Adrenal gland (tissue), 5 donors: Measurements from ENCODE around the gene PLGLB1.
"Not testable (repeated sequence)": the region's sequence is repeated elsewhere in the genome, so short reads cannot be mapped to it uniquely, and the experiment has no call there.

Experiments used
- POLR2A ChIP-seq, 2 donors: fragments of 450-650 bp; IDR thresholded peaks; one replicate each; pipeline ENCODE4 v1.6.1; 2017; ENCODE audit warnings: antibody characterized with exemption in 2 of 2, mild to moderate bottlenecking in 2 of 2, moderate library complexity in 1 of 2
- TF ChIP-seq, protein P1 (sequence below), 6 experiments: fragments of 450-650 bp in 4 of 6; fragments of 200-600 bp in 2 of 6; sonication (generic) in 1 of 6; IDR thresholded peaks; 1 replicate in 5 of 6; 2 replicates in 1 of 6; pipeline versions ENCODE4 v1.5.1 to v1.8.0; 2016 to 2021; ENCODE audit warnings: antibody characterized with exemption in 6 of 6, mild to moderate bottlenecking in 2 of 6, moderate library complexity in 1 of 6
- donor health status: DM: no; HTN: no; CAD: no.

DNA sequence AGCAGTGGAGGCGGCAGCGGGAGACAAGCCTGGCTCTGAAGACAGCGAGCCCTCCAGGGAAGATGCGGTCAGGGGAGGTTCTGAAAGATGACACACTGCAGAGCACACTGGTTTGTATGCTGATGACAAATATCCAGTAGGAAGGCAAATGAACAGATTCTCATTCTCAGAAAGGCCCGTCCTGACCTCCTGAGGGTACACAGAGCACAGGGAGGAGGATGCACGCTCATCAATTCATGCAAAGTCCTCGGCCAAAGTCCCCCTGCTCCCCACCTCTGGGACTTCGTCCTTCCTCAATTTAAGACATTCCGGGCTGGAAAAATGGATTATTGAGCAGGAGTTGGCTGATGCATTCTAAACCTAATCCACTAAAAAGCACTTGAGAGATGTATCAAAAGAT lies 2.6 kb downstream of the PLGLB1 start:
- TF ChIP-seq POLR2A (IDR thresholded peaks at IDR 0.05): not testable (repeated sequence)
- TF ChIP-seq, protein P1, sequence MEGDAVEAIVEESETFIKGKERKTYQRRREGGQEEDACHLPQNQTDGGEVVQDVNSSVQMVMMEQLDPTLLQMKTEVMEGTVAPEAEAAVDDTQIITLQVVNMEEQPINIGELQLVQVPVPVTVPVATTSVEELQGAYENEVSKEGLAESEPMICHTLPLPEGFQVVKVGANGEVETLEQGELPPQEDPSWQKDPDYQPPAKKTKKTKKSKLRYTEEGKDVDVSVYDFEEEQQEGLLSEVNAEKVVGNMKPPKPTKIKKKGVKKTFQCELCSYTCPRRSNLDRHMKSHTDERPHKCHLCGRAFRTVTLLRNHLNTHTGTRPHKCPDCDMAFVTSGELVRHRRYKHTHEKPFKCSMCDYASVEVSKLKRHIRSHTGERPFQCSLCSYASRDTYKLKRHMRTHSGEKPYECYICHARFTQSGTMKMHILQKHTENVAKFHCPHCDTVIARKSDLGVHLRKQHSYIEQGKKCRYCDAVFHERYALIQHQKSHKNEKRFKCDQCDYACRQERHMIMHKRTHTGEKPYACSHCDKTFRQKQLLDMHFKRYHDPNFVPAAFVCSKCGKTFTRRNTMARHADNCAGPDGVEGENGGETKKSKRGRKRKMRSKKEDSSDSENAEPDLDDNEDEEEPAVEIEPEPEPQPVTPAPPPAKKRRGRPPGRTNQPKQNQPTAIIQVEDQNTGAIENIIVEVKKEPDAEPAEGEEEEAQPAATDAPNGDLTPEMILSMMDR (IDR thresholded peaks at IDR 0.05): not testable (repeated sequence)
